ENCODE results near the gene ATL2.
A peak's percentile ranks its signal among the peaks of the same experiment; 100 is the strongest.
"Not testable (repeated sequence)": the region's sequence is repeated elsewhere in the genome, so short reads cannot be mapped to it uniquely, and the experiment has no call there.

The ATL2 gene

DNA sequence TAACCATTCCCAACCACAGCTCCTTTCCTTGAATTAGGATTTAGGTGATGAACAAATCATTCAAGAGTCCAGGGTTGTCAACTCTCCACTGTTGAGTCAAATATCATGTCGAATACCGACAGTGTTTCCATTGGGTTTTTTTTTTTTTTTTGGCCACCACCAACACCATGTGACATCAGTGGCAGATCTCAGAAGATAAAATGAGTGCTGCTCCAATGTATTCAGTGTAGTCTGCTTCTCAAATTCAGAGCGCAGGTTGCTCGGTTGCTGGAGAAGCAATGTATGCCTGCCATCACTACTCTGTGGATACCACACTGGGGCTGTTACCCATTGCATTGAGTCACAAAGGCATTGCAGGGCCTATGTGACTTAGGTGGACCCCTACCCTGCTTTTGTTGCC lies 10.8 kb upstream of the ATL2 start:
- no peak for DNase-seq

DNA sequence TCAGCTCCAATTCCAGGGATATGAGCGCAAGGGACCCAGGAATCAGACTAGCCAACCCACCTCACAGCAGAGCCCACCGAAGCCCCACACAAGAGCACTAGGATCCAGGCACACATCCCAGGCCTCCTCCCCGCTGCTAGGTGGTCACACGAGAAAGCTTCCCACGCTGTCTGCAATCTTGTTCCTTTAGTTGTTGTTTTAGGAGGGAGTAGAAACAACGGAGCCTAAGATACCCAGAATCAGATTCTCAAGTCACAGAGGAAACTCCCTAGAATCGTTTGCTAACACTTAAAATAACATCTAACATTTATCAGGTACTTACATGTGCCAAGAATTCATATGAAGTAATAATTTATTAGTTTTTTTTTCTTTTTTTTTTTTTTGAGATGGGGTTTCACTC lies 9.7 kb upstream of the ATL2 start:
- no peak for DNase-seq

GRCh38 chr2:38386377-38386776 lies 9.3 kb upstream of the ATL2 start:
- DNase-seq = no peak

GRCh38 chr2:38384338-38384737 lies 7.3 kb upstream of the ATL2 start:
- no peak for DNase-seq

GRCh38 chr2:38383741-38384140 lies 6.7 kb upstream of the ATL2 start:
- DNase-seq = not testable (repeated sequence)

DNA sequence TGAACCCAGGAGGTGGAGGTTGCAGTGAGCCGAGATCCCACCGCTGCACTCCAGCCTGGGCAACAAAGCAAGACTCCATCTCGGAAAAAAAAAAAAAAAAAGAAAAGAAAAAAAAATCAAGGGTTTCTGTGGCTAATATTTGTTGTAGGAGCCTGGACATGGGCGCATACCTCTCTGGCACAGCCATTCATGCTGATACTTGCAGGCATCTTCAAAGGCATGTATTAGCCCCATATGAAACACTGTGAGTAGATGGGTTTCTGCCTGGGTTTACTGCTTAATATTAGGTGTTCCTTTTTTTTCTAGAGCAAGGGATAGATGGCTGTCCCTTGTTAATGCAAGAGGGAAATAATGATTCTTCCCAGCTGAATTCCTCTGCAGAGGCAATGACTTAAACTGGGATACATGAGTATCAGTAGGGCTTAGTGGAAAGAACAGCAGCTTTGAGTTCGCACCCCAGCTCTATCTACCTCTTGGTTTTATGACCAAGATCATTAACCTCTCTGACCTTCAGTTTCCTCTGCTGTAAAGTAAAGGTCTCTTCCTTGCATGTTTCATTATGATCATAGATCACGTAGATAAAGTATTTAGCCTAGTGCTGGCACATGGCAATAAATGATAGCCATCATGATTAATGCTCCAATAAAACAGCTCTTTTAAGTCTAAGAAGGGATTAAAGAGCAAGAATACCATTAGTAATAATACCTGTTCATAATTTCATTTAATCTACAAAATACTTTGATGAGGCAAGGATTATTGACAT lies 4.5 kb upstream of the ATL2 start:
- DNase-seq = no peak

- DNase-seq = no peak
Observed at GRCh38 chr2:38380397-38381130, 3.5 kb upstream of the ATL2 start.

- DNase-seq = peak; percentile 28 to 60
Observed at GRCh38 chr2:38376346-38377049, 575 bp downstream of the ATL2 start.

DNA sequence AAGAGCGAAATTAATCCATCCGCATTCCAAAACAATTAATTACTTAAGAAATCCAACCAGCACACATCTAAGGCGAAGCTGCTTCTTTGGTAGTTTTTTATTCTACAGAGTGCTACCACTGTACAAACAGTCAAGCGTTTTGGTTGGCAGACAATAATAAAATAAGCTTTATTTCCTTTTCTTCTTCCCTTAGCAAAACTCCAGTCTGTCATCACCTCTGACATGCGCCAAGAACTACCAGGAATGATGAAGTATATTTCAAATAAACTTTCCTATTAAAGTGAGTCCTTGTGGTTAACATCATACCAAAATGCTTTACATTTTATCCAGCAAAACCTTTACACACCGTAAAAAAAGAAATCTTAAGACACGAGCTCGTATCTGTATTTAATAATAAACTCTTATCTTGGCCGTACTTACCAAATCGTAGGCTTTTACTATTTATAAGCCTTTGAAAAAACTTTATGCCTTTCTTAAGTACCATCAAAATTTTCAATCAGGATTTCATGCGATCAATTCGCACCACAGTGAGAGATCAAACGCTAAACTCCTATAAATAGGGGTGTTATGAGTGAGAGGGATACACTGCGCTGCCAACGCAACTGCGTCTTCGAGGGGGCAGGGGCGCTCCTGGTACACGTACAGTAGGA lies 1.3 kb downstream of the ATL2 start:
- DNase-seq = peak in 1 of 2 experiments; percentile 23

DNA sequence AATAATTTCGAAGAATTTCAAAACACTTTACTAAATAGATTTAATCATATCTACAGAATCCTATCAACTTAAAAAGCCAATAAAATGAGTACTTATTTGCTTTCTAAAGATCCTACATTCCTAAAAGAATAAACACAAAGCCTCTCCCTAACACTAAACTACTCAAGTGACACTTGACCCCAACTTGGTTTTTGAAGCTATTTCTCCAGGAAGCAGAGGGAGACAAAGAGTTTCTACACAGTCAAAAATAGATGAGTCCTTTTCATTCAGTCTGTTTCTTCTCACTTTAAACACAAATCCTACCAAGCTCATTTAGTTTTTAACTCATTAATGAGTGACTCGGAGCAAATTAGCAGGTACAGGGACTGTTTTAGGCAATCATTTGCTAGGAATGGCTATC lies 2.1 kb downstream of the ATL2 start:
- no peak for DNase-seq

GRCh38 chr2:38371235-38371634 lies 5.8 kb downstream of the ATL2 start:
- DNase-seq = no peak

GRCh38 chr2:38370664-38371063 lies 6.4 kb downstream of the ATL2 start:
- no peak for DNase-seq

GRCh38 chr2:38362232-38362631 lies 14.8 kb downstream of the ATL2 start:
- DNase-seq = no peak

DNA sequence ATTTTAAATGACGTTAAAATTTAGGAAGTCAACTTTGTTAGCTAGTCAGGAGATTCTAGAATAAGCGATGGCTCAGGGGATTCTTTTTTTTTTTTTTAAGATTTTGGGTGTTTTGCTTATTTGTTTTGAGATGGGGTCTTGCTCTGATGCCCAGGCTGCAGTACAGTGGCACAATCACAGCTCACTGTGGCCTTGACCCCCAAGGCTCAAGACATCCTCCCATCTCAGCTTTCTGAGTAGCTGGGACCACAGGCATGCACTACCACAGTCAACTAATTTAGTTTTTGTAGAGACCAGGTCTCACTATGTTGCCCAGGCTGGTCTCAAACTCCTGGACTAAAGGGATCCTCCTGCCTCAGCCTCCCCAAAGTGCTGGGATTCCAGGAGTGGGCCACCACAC lies 16.9 kb downstream of the ATL2 start:
- DNase-seq = no peak

DNA sequence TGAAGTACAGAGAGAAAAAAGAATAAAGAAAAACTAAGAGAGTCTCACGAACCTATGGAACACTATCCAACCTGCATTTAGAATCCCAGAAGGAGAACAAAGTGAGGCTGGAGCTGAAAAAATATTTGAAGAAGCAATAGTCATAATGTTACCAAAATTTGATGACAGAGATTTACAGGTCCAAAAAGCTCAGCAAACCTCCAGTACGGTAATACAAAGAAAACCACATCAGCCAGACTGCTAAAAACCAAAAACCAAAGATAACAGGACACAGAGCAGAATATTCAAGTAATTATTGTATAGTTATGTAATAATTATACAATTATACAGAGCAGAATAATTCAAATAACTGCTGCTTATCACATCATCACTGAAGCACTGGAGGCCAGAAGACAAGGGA lies 23.7 kb downstream of the ATL2 start:
- DNase-seq = no peak

DNA sequence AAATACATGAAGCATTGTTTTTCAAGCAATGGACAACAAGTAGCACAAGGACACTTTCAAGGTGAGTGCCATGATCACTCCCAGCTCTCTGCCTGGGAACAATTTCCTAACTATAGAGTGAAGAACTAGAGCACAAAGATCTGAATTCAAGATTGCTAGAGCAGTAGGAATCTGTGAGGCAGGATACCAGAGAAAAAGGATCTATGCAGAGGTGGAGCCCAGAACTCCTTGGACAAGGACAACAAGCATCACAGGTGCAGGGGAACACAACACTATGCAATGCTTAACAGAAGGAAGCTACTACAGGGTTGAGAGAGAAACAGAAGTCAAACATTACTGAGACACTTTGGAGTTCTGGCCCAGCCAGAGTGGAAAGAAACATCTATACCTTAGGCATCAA lies 24.7 kb downstream of the ATL2 start:
- DNase-seq = no peak

DNA sequence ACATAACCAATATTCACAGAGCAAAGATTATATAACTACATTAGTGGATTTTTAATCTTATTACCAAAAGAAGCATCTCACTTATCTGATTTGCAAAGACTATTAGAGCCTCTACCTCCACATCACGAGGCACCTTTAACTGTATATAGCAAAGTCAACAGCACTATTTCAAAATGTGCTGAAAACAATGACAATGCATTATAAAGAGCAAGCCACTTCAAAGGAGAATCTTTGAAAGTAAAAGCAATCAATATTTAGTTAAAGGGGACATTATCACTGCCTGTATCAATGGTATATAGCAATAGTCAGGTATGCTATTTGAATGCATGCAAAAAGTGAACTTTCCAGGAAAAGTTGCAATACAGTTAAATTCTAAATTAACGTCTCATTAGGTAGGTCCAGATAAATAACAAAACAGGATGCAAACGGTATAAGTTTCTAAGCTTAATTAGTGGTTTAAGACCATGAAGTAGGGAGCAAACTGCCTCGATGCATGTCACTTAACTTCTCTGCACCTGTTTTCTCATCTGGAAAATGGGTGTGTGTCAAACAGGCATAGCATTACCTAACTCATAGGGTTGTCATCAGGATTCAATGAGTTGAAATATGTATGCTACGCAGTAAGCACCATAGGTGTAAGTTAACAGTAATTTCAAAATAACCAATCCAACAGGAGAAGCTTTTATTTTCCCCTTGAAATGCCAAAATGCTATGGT lies 31.6 kb downstream of the ATL2 start:
- DNase-seq = no peak

GRCh38 chr2:38344813-38345212 lies 32.3 kb downstream of the ATL2 start:
- no peak for DNase-seq

DNA sequence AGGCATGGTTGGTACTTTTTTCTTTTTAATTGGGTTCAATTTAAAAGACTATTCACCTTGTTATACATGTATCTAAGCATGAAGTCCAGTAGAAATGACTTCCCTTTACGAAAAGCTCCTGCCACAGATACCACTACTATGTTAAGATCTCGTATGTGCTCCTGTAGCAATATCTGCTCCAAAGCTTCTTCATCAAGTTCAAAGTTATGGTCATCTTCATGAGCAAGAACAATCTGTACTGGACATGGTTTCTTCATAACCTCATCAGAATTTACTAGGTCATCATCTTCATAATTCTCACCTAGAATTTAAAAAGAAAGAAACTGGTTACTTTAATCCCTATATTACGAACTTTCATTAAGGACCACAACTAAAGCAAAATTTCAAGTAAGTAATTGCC lies 33.9 kb downstream of the ATL2 start:
- no peak for DNase-seq

GRCh38 chr2:38336621-38337020 lies 40.5 kb downstream of the ATL2 start:
- DNase-seq = no peak

DNA sequence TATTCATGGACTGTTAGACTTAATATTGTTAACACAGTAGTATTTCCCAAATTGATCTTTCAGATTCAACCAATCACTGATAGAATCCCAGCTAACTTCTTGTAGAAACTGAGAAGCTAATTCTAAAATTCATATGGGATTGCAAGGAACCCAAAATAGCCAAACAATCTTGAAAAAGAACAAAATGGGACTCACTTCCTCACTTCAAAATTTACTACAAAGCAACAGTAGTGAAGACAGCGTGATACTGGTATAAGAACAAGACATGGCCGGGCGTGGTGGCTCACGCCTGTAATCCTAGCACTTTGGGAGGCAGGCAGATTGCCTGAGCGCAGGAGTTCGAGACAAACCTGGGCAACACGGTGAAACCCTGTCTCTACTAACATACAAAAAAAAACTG lies 46.3 kb downstream of the ATL2 start:
- no peak for DNase-seq

GRCh38 chr2:38327580-38327979 lies 49.5 kb downstream of the ATL2 start:
- DNase-seq = no peak

DNA sequence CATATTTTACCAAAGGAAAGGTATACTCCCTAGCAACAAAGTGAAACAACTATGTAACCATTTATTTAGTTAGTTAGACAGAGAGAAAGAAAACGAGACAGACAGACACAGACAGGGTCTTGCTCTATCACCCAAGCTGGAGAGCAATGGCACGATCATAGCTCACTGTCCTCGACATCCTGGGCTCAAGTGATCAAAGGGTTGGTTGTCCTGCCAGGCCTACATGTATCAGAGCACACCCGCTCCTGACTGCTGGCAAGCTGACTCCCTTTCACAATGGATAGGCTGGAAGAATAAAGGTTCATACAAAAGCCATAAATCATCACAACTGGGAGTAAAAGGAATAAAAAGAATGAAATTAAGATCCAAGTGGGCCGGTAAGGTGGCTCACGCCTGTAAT lies 53.5 kb downstream of the ATL2 start:
- no peak for DNase-seq

Data from NCI-H187 (cell line).